Panc1 (cell line): ENCODE data around the gene C1orf216. TPM values are rescaled to one million over a fixed set of nuclear protein-coding genes. Genes with fewer than 3 reads are reported as not detected.

Experiments used
- ATAC-seq: fragments of 200-7000 bp; cut with Tn5 transposase; 2 replicates; pipeline ENCODE4 v1.9.1; 2020; ENCODE audit warnings: mild to moderate bottlenecking, moderate library complexity
- BruUV-seq: library from RNA; stranded (reverse); fragments of 400-500 nt; replicated peaks from 2 replicates; lab custom pipeline; 2021; lab: Mats Ljungman, UMichigan
- CTCF ChIA-PET: fragments of 300-600 bp; sonication (Branson Sonifier 250); formaldehyde crosslinking; loops from one replicate; lab custom pipeline; 2022; ENCODE audit warnings: antibody characterized with exemption; lab: Charles Lee
- POLR2A ChIA-PET: fragments of 300-600 bp; sonication (Branson Sonifier 250); formaldehyde crosslinking; loops from one replicate; lab custom pipeline; 2022; ENCODE audit warnings: antibody characterized with exemption; lab: Charles Lee
- DNase-seq: peaks from one replicate; pipeline ENCODE4 v3.0.0-alpha.2; 2010; ENCODE audit warnings: low read depth, low spot score
- H3K27ac ChIP-seq: 2 replicates; pipeline ENCODE4 v1.5.1; 2011; ENCODE audit warnings: mild to moderate bottlenecking, low read length, inconsistent platforms
- H3K27me3 ChIP-seq: fragments of 200-500 bp; sonication (Bioruptor generic); 2 replicates; pipeline ENCODE4 v1.6.0; 2014; ENCODE audit warnings: low read length, inconsistent platforms; ENCODE audit not compliant: control insufficient read depth, insufficient read depth
- H3K36me3 ChIP-seq: fragments of 200-500 bp; sonication (Bioruptor generic); 2 replicates; pipeline ENCODE4 v1.5.1; 2014; ENCODE audit warnings: inconsistent platforms, mild to moderate bottlenecking, low read length, moderate library complexity; ENCODE audit not compliant: control insufficient read depth, insufficient read depth
- H3K4me1 ChIP-seq: 2 replicates; pipeline ENCODE4 v1.5.1; 2011; ENCODE audit warnings: inconsistent platforms, mild to moderate bottlenecking, low read length, moderate library complexity; ENCODE audit not compliant: control insufficient read depth, insufficient read depth
- H3K4me3 ChIP-seq, 2 experiments: 2 replicates each; pipeline ENCODE4 v1.5.1; 2011 to 2012; ENCODE audit warnings: low read depth in 2 of 2, low read length in 2 of 2, mild to moderate bottlenecking in 2 of 2, inconsistent platforms in 1 of 2, moderate library complexity in 1 of 2
- H3K9me3 ChIP-seq: fragments of 200-500 bp; sonication (Bioruptor generic); 2 replicates; pipeline ENCODE4 v1.5.1; 2014; ENCODE audit warnings: low read depth, mild to moderate bottlenecking, inconsistent platforms, low read length, moderate library complexity; ENCODE audit not compliant: control insufficient read depth, insufficient read depth
- POLR2AphosphoS5 ChIP-seq: IDR thresholded peaks from 2 replicates; pipeline ENCODE4 v1.6.1; 2012; ENCODE audit warnings: mild to moderate bottlenecking, low read depth, low read length, moderate library complexity
- SIN3A ChIP-seq: IDR thresholded peaks from 2 replicates; pipeline ENCODE4 v1.6.1; 2012; ENCODE audit warnings: low read depth, mild to moderate bottlenecking, low read length, moderate library complexity, borderline replicate concordance; ENCODE audit not compliant: insufficient read depth
- TCF7L2 ChIP-seq: IDR thresholded peaks from 2 replicates; pipeline ENCODE4 v1.6.1; 2011; ENCODE audit warnings: mild to moderate bottlenecking, low read depth, low read length, inconsistent platforms
- in situ Hi-C: cut with HindIII; loops from 2 replicates; pipeline ENCODE4 v1.10.0; 2016; ENCODE audit warnings: low sequenced_read_pairs, low pct_unique_long_range_greater_than_20kb
- intact Hi-C: fragments of 100-400 bp; cut with micrococcal nuclease; formaldehyde crosslinking; loops from one replicate; pipeline ENCODE4 v1.10.0; 2022; ENCODE audit not compliant: unreplicated experiment
- total RNA-seq: library from RNA; stranded (reverse); gene quantifications from one replicate; pipeline ENCODE4 v1.2.1, GENCODE V29; 2021; ENCODE audit not compliant: unreplicated experiment
- TF ChIP-seq, protein P1 (sequence below), 2 experiments: IDR thresholded peaks; 2 replicates each; pipeline ENCODE4 v1.6.1; 2011 to 2012; ENCODE audit warnings: low read depth in 2 of 2, control low read depth in 1 of 2, low read length in 1 of 2, mild to moderate bottlenecking in 1 of 2, moderate library complexity in 1 of 2; ENCODE audit not compliant: insufficient read depth in 1 of 2
- TF ChIP-seq, protein P2 (sequence below): fragments of 450-650 bp; IDR thresholded peaks from 2 replicates; pipeline ENCODE4 v1.5.1; 2017; ENCODE audit warnings: mild to moderate bottlenecking

Gene C1orf216
- total RNA-seq, 1 experiment from 2014 or later, result 28.0 TPM

DNA sequence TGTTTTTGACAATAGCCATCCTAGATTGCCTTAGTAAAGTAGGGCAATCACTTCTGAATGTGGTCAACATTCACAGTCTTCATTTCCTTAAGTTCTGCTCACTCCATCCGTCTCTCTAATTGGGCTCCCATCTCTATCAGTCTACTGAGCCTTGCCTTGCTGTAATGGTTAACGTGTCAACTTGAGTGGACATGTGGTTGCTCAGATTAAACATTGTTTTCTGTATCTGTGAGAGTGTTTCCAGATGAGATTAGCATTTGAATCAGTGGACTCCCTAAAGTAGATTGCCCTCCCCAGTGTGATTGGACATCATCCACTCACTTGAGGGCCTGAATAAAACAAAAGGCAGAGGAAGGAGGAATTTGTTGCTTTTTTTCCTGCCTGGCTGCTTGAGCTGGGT lies 26.4 kb downstream of the C1orf216 start:
- H3K27me3 ChIP-seq, result peaks cover 10% of the 10 kb centered on the region
- no peak overlapping the region for H3K27ac ChIP-seq
- no TSS peak for BruUV-seq
- no peak for DNase-seq
- ChIA-PET POLR2A (no interaction called here), CTCF (no interaction called here)
- intact Hi-C loops (no loop called here), in situ Hi-C loops (no loop called here)
- no peaks in the 10 kb centered on the region for H3K4me1 ChIP-seq
- H3K36me3 ChIP-seq, result no peaks in the 10 kb centered on the region
- no peak for TF ChIP-seq TCF7L2
- no peaks in the 10 kb centered on the region for H3K9me3 ChIP-seq
- ATAC-seq, result no peak
- no peak overlapping the region for H3K4me3 ChIP-seq

- POLR2A ChIA-PET, result no interaction called here
- H3K4me3 ChIP-seq, result no peak overlapping the region
- no peaks in the 10 kb centered on the region for H3K36me3 ChIP-seq
- DNase-seq, result no peak
- H3K27ac ChIP-seq, result no peak overlapping the region
- no peaks in the 10 kb centered on the region for H3K9me3 ChIP-seq
- TF ChIP-seq SIN3A (no peak), POLR2AphosphoS5 (no peak), TCF7L2 (no peak)
- TF ChIP-seq, protein P1, sequence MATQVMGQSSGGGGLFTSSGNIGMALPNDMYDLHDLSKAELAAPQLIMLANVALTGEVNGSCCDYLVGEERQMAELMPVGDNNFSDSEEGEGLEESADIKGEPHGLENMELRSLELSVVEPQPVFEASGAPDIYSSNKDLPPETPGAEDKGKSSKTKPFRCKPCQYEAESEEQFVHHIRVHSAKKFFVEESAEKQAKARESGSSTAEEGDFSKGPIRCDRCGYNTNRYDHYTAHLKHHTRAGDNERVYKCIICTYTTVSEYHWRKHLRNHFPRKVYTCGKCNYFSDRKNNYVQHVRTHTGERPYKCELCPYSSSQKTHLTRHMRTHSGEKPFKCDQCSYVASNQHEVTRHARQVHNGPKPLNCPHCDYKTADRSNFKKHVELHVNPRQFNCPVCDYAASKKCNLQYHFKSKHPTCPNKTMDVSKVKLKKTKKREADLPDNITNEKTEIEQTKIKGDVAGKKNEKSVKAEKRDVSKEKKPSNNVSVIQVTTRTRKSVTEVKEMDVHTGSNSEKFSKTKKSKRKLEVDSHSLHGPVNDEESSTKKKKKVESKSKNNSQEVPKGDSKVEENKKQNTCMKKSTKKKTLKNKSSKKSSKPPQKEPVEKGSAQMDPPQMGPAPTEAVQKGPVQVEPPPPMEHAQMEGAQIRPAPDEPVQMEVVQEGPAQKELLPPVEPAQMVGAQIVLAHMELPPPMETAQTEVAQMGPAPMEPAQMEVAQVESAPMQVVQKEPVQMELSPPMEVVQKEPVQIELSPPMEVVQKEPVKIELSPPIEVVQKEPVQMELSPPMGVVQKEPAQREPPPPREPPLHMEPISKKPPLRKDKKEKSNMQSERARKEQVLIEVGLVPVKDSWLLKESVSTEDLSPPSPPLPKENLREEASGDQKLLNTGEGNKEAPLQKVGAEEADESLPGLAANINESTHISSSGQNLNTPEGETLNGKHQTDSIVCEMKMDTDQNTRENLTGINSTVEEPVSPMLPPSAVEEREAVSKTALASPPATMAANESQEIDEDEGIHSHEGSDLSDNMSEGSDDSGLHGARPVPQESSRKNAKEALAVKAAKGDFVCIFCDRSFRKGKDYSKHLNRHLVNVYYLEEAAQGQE (IDR thresholded peaks at IDR 0.05; ENCODE audit: insufficient read depth in 1 of 2, low read depth in 2 of 2, low read length in 1 of 2), result no peak
- TF ChIP-seq, protein P2, sequence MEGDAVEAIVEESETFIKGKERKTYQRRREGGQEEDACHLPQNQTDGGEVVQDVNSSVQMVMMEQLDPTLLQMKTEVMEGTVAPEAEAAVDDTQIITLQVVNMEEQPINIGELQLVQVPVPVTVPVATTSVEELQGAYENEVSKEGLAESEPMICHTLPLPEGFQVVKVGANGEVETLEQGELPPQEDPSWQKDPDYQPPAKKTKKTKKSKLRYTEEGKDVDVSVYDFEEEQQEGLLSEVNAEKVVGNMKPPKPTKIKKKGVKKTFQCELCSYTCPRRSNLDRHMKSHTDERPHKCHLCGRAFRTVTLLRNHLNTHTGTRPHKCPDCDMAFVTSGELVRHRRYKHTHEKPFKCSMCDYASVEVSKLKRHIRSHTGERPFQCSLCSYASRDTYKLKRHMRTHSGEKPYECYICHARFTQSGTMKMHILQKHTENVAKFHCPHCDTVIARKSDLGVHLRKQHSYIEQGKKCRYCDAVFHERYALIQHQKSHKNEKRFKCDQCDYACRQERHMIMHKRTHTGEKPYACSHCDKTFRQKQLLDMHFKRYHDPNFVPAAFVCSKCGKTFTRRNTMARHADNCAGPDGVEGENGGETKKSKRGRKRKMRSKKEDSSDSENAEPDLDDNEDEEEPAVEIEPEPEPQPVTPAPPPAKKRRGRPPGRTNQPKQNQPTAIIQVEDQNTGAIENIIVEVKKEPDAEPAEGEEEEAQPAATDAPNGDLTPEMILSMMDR, result no peak
- CTCF ChIA-PET, result no interaction called here
- in situ Hi-C loops (no loop called here), intact Hi-C loops (no loop called here)
- BruUV-seq, result no TSS peak
- ATAC-seq, result 0 out of 2 replicates have a peak, but pooled peaks have one; percentile 19
- H3K27me3 ChIP-seq, result peaks cover 9% of the 10 kb centered on the region
- no peaks in the 10 kb centered on the region for H3K4me1 ChIP-seq
Measured at GRCh38 chr1:35691571-35692220, 27.0 kb downstream of the C1orf216 start.

DNA sequence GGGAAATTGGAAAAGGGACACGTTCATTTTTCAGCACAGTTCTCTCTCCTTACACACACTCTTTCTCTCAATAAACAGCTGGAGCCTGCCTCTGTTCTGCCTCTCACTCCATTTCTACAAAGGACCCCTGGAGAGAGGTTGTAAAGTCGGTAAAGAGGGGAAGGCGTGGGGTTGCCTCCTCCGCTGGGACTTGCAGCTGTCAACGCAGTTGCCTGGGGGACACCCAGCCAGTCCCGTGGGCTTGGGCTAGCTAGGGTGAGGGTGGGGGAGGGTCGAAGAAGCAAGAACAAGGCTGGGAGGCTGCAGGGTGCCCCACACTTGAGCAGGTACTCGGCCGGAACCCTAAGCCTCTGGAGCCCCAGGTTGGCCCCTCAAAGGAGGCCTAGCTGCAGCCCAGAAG lies 27.6 kb downstream of the C1orf216 start:
- POLR2A ChIA-PET, result no interaction called here
- intact Hi-C loops (no loop called here), in situ Hi-C loops (no loop called here)
- CTCF ChIA-PET, result no interaction called here
- Histone ChIP-seq H3K4me1 (no peaks in the 10 kb centered on the region), H3K9me3 (no peaks in the 10 kb centered on the region), H3K4me3 (no peak overlapping the region), H3K27ac (no peak overlapping the region), H3K36me3 (no peaks in the 10 kb centered on the region), H3K27me3 (peaks cover 4% of the 10 kb centered on the region; the same call in 1 of the 2 replicates)
- TF ChIP-seq POLR2AphosphoS5 (no peak), TCF7L2 (no peak), SIN3A (no peak)
- TF ChIP-seq, protein P1 (IDR thresholded peaks at IDR 0.05; ENCODE audit: insufficient read depth in 1 of 2, low read depth in 2 of 2, low read length in 1 of 2), result no peak
- TF ChIP-seq, protein P2, result no peak
- ATAC-seq (peak; percentile 38; the same call in 1 of the 2 replicates), DNase-seq (no peak)
- BruUV-seq, result no TSS peak
